Astrocyte (in vitro differentiated cells and primary cell): ENCODE measurements around the gene LMAN2L.

Experiments used
- CTCF ChIP-seq: IDR thresholded peaks from 2 replicates; pipeline ENCODE4 v1.5.1; 2011; ENCODE audit warnings: low read depth, mild to moderate bottlenecking, inconsistent platforms, low read length, moderate library complexity; ENCODE audit not compliant: insufficient read depth
- EZH2 ChIP-seq: IDR thresholded peaks from 2 replicates; pipeline ENCODE4 v1.6.1; 2012; ENCODE audit warnings: mild to moderate bottlenecking, low read length, inconsistent platforms; ENCODE audit not compliant: insufficient read depth

GRCh38 chr2:96788442-96789244 is 48.8 kb upstream of the LMAN2L start:
- TF ChIP-seq CTCF (no peak), EZH2 (no peak)
